GM08714 (cell line): ENCODE measurements around the gene PPAN.

ENCODE experiments used
- H3K4me3 ChIP-seq: fragments of 200-500 bp; sonication (Bioruptor generic); 2 replicates; pipeline ENCODE4 v1.5.1; 2014; ENCODE audit warnings: mild to moderate bottlenecking, low read length, inconsistent platforms
- ZNF274 ChIP-seq: IDR thresholded peaks from 2 replicates; pipeline ENCODE4 v1.6.1; 2012; ENCODE audit warnings: mild to moderate bottlenecking, low read depth, low read length

PPAN gene

DNA sequence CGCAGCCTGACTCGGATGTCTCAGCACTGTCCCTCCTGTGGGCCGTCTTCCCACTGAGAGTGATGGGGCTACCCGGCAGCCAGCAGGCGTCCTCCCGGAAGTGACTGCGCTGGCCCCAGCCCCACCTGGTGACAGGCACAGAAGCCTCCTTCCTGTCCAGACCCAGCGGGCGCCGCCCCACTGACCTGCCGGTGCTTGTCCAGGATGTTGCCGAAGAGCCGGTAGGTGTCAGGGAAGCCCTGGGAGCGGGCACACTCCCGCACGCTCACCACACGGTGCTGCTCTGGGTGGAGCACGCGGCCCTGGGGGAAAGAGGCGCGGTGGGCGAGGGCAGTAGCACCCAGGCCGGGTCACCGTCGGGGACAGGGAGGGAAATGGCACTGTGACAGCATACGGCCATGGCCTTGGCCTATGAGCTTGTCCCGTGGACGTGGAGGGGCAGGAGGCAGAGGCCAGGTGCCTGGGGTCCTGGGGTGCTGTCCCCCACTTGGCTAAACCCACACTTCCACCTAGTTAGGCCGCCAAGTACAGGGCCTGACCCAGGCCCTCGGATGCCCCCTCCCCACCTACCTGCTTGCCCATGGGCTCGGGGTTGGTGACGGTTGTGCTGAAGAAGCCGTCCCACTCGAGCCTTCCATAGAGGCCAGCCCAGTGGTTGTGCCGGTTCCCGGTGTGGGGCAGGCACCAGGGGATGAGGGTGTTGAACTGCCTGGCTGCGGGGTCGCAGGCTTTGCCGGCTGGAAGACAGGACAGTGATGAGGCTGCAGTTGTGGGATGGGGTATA, 29.6 kb downstream of the PPAN start:
- H3K4me3 ChIP-seq, result no peak overlapping the region
- no peak for TF ChIP-seq ZNF274

DNA sequence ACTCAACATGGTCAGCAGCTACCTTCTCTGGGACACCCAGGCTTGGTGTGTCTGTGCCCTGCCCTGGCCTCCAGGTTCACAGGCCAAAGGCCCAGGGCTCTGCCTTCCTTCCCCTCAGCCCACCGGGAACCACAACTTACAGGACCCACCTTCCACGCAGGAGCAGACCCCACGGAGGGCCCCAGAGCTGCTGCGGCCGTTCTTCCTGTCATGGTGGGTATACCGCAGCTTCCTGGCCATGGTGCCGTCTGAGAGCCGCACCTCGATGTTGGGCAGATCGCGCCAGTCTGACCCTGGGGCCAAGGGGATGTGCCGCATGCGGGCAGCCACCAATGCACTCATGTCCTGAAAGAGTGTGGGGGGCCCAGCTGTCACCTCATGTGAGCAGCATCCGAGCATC, 30.8 kb downstream of the PPAN start:
- no peak overlapping the region for H3K4me3 ChIP-seq
- TF ChIP-seq ZNF274, result no peak

- TF ChIP-seq ZNF274, result no peak
- H3K4me3 ChIP-seq, result no peak overlapping the region
Observed at GRCh38 chr19:10137751-10138682, 31.9 kb downstream of the PPAN start.

GRCh38 chr19:10138879-10139795, 33.0 kb downstream of the PPAN start:
- no peak overlapping the region for H3K4me3 ChIP-seq
- TF ChIP-seq ZNF274, result no peak

DNA sequence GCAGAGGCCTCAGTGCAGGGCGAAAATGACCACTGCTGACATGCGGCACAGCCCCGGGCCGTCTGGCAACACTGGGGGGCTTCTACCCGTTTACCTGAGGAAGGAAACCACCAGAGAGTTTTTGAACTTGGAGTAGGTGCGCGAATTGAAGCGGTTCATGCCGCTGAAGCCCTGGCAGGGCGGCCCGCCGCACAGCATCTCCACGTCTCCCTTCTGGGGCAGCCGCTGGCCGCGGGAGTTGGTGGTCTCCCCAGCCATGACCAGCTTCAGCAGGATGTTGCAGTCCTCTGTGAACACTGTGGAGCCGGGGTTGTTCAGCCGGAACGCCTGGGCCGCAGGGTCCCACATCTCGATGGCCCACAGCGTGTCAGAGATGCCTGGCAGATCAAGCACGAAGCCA, 33.8 kb downstream of the PPAN start:
- no peak overlapping the region for H3K4me3 ChIP-seq
- TF ChIP-seq ZNF274, result no peak

- TF ChIP-seq ZNF274, result no peak
Observed at GRCh38 chr19:10141479-10141878, 35.3 kb downstream of the PPAN start.

GRCh38 chr19:10141973-10142372, 35.8 kb downstream of the PPAN start:
- no peak for TF ChIP-seq ZNF274
- no peak overlapping the region for H3K4me3 ChIP-seq

More at GRCh38 chr19:10141479-10141878, 35.3 kb downstream of the PPAN start:
- H3K4me3 ChIP-seq, result no peak overlapping the region

DNA sequence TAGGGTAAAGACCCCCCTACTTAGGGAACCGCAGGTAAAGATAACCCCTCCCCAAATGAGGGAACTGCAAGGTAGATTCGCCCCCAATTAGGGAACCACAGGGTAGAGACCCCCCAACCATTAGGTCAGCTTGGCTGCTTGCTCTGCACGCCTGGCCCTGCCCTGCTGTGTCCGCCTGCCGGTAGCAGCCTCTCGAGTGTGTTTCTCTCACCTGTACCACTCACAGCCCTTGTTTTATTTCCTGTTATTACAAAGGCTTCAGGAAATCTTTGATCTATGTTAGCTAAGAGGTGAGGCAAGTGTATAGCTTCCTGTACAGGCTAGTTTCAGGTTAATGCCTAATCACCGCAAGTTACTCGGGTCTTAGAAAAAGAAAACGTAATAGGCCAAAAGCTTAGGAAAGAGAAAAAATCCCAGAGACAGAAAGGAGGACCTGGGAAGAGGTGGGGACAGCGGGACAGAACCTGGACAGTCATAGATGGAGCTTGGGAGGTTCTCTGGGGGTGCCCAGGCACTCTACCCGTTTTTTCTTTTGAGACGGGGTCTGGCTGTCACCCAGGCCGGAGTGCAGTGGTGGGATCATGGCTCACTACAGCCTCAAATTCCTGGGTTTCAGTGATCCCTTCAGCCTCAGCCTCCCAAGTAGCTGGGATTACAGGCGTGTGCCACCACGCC, 36.7 kb downstream of the PPAN start:
- no peak overlapping the region for H3K4me3 ChIP-seq
- no peak for TF ChIP-seq ZNF274

GRCh38 chr19:10143681-10144080, 37.5 kb downstream of the PPAN start:
- no peak overlapping the region for H3K4me3 ChIP-seq

GRCh38 chr19:10144361-10144760, 38.2 kb downstream of the PPAN start:
- no peak overlapping the region for H3K4me3 ChIP-seq
- no peak for TF ChIP-seq ZNF274

More at GRCh38 chr19:10143681-10144080, 37.5 kb downstream of the PPAN start:
- TF ChIP-seq ZNF274, result no peak

- no peak for TF ChIP-seq ZNF274
- no peak overlapping the region for H3K4me3 ChIP-seq
Observed at GRCh38 chr19:10145031-10145430, 38.9 kb downstream of the PPAN start.

- H3K4me3 ChIP-seq, result no peak overlapping the region
Observed at GRCh38 chr19:10146142-10146541, 40.0 kb downstream of the PPAN start.

DNA sequence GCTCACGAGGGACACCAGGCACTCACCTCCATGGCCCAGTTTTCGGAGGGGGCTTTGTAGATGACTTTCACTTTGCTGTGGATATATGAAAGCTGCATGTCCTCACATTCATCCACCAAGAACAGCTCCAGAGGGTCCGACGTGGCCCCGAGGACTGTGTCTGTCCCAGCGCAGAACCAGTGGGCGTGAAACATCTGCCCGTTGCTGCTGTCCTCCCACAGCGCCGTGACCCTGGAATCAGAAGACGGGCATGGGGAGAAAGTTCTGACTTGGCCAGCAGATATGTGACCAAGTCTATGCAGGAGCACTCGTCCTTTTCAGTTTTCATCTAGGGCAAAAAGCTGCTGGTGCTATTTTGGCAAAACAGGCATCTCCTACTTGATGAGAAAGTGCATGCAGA, 43.3 kb downstream of the PPAN start:
- no peak for TF ChIP-seq ZNF274
- no peak overlapping the region for H3K4me3 ChIP-seq

More at GRCh38 chr19:10146142-10146541, 40.0 kb downstream of the PPAN start:
- no peak for TF ChIP-seq ZNF274
